IMR-90 (cell line): Measurements from ENCODE around the gene HTT. TPM values are rescaled to one million over a fixed set of nuclear protein-coding genes. Genes with fewer than 3 reads are reported as not detected.

Experiments used
- ATAC-seq: fragments of 200-7000 bp; cut with Tn5 transposase; 2 replicates; pipeline ENCODE4 v1.9.1; 2020; ENCODE audit warnings: low read depth, mild to moderate bottlenecking, moderate library complexity
- BruUV-seq: library from RNA; stranded (reverse); fragments of 400-500 nt; replicated peaks from 2 replicates; lab custom pipeline; 2021; lab: Mats Ljungman, UMichigan
- CTCF ChIA-PET: fragments of 300-600 bp; formaldehyde crosslinking; extraction: SDS; loops from one replicate; lab custom pipeline; 2021; ENCODE audit warnings: antibody characterized with exemption; lab: Yijun Ruan, JAX
- POLR2A ChIA-PET: fragments of 300-600 bp; sonication (Branson Sonifier 250); formaldehyde crosslinking; loops from one replicate; lab custom pipeline; 2022; ENCODE audit warnings: antibody characterized with exemption; ENCODE audit not compliant: unreplicated experiment; lab: Charles Lee
- DNase-seq: peaks from one replicate; pipeline ENCODE4 v3.0.0; 2013
- H2AFZ ChIP-seq: replicated peaks from 2 replicates; pipeline ENCODE3; 2013; ENCODE audit warnings: low read length, mild to moderate bottlenecking; ENCODE audit not compliant: poor library complexity
- H2AK5ac ChIP-seq: 2 replicates; pipeline ENCODE4 v1.6.1; 2013; ENCODE audit warnings: low read depth, low read length, inconsistent platforms
- H2AK9ac ChIP-seq: replicated peaks from 2 replicates; pipeline ENCODE3; 2013; ENCODE audit warnings: mild to moderate bottlenecking, low read depth, low read length, moderate library complexity; ENCODE audit not compliant: poor library complexity
- H2BK120ac ChIP-seq: 2 replicates; pipeline ENCODE4 v1.6.1; 2013; ENCODE audit warnings: low read depth, low read length, inconsistent platforms
- H2BK15ac ChIP-seq: 3 replicates; pipeline ENCODE4 v1.6.1; 2013; ENCODE audit warnings: low read depth, low read length, inconsistent platforms
- H2BK20ac ChIP-seq: 2 replicates; pipeline ENCODE4 v1.6.1; 2013; ENCODE audit warnings: low read depth, mild to moderate bottlenecking, inconsistent platforms, low read length, moderate library complexity
- H2BK5ac ChIP-seq: 2 replicates; pipeline ENCODE4 v1.6.1; 2013; ENCODE audit warnings: mild to moderate bottlenecking, low read depth, low read length, inconsistent platforms; ENCODE audit not compliant: poor library complexity, severe bottlenecking
- H3K14ac ChIP-seq: replicated peaks from 2 replicates; pipeline ENCODE4 v1.6.1; 2013; ENCODE audit warnings: low read depth, low read length, inconsistent platforms
- H3K18ac ChIP-seq: 2 replicates; pipeline ENCODE4 v1.6.1; 2013; ENCODE audit warnings: low read depth, low read length, control low read depth
- H3K23ac ChIP-seq: 2 replicates; pipeline ENCODE4 v1.6.1; 2013; ENCODE audit warnings: low read depth, low read length, inconsistent platforms
- H3K27ac ChIP-seq: 2 replicates; pipeline ENCODE4 v1.5.1; 2013; ENCODE audit warnings: mild to moderate bottlenecking, control low read depth, low read length; ENCODE audit not compliant: insufficient read depth
- H3K27me3 ChIP-seq: 2 replicates; pipeline ENCODE4 v1.6.1; 2013; ENCODE audit warnings: low read length; ENCODE audit not compliant: control insufficient read depth, insufficient read depth
- H3K36me3 ChIP-seq: 2 replicates; pipeline ENCODE4 v1.6.1; 2013; ENCODE audit warnings: low read length, mixed read lengths; ENCODE audit not compliant: control insufficient read depth, insufficient read depth
- H3K4ac ChIP-seq: 2 replicates; pipeline ENCODE4 v1.6.1; 2013; ENCODE audit warnings: low read depth, low read length, inconsistent platforms
- H3K4me1 ChIP-seq: 2 replicates; pipeline ENCODE4 v1.6.1; 2013; ENCODE audit warnings: low read length, mixed read lengths; ENCODE audit not compliant: control insufficient read depth, insufficient read depth
- H3K4me2 ChIP-seq: 2 replicates; pipeline ENCODE4 v1.6.1; 2013; ENCODE audit warnings: low read depth, mild to moderate bottlenecking, control low read depth, low read length, moderate library complexity
- H3K4me3 ChIP-seq: 2 replicates; pipeline ENCODE4 v1.5.1; 2013; ENCODE audit warnings: low read depth, mild to moderate bottlenecking, control low read depth, low read length, moderate library complexity; ENCODE audit not compliant: insufficient read depth
- H3K56ac ChIP-seq: 2 replicates; pipeline ENCODE4 v1.6.1; 2013; ENCODE audit warnings: low read length, inconsistent platforms; ENCODE audit not compliant: insufficient read depth; ENCODE audit errors: extremely low read depth
- H3K79me1 ChIP-seq, 2 experiments: 2 replicates each; pipeline ENCODE4 v1.6.1; 2013; ENCODE audit warnings: low read length in 2 of 2, inconsistent platforms in 1 of 2, low read depth in 1 of 2
- H3K9ac ChIP-seq: 2 replicates; pipeline ENCODE4 v1.6.1; 2013; ENCODE audit warnings: low read depth, low read length, control low read depth
- H3K9me1 ChIP-seq: 2 replicates; pipeline ENCODE4 v1.6.1; 2013; ENCODE audit warnings: low read length, inconsistent platforms; ENCODE audit not compliant: insufficient read depth
- H3K9me3 ChIP-seq: 2 replicates; pipeline ENCODE4 v1.6.1; 2013; ENCODE audit warnings: low read length; ENCODE audit not compliant: control insufficient read depth, insufficient read depth
- H4K20me1 ChIP-seq: 2 replicates; pipeline ENCODE4 v1.6.1; 2013; ENCODE audit warnings: low read length, inconsistent platforms; ENCODE audit not compliant: insufficient read depth
- H4K5ac ChIP-seq: 2 replicates; pipeline ENCODE4 v1.6.1; 2013; ENCODE audit warnings: mild to moderate bottlenecking, low read depth, low read length, control low read depth
- H4K8ac ChIP-seq, 2 experiments: 2 replicates each; pipeline ENCODE4 v1.6.1; 2013; ENCODE audit warnings: low read depth in 2 of 2, low read length in 2 of 2, control low read depth in 1 of 2, inconsistent platforms in 1 of 2
- H4K91ac ChIP-seq: 2 replicates; pipeline ENCODE4 v1.6.1; 2013; ENCODE audit warnings: low read depth, low read length, inconsistent platforms; ENCODE audit not compliant: insufficient read depth
- CHD1 ChIP-seq: IDR thresholded peaks from 2 replicates; pipeline ENCODE4 v1.6.1; 2012; ENCODE audit warnings: low read depth, low read length, improper control_type of control experiment
- RCOR1 ChIP-seq: IDR thresholded peaks from 2 replicates; pipeline ENCODE4 v1.6.1; 2012; ENCODE audit warnings: mild to moderate bottlenecking, low read length, improper control_type of control experiment; ENCODE audit not compliant: insufficient replicate concordance
- SMC3 ChIP-seq: fragments of 150-350 bp; IDR thresholded peaks from 2 replicates; pipeline ENCODE4 v1.6.1; 2016; ENCODE audit warnings: low read depth, mild to moderate bottlenecking, antibody characterized with exemption, low read length, moderate library complexity
- WGBS, 2 experiments: methylation state at CpG; one replicate each; pipeline versions ENCODE4 v1.1.5 to v1.1.7; 2013; ENCODE audit warnings: missing lambda C conversion rate in 2 of 2; ENCODE audit not compliant: insufficient read length in 1 of 2; ENCODE audit errors: extremely low coverage in 2 of 2; 5-methylcytosine and 5-hydroxymethylcytosine counted together
- dilution Hi-C: fragments of 300-500 bp; cut with HindIII; formaldehyde crosslinking; loops from one replicate; pipeline ENCODE4 v1.14.3; 2018; ENCODE audit warnings: low sequenced_read_pairs; ENCODE audit not compliant: unreplicated experiment
- in situ Hi-C: fragments of 300-500 bp; cut with MboI; formaldehyde crosslinking; loops from 3 replicates; pipeline ENCODE4 v1.14.3; 2019; ENCODE audit warnings: low sequenced_read_pairs, inconsistent platforms, mixed read lengths
- intact Hi-C: fragments of 100-400 bp; cut with micrococcal nuclease; formaldehyde crosslinking; loops from 2 replicates; pipeline ENCODE4 v1.10.0; 2022
- polyA plus RNA-seq, 3 experiments: library from polyadenylated mRNA; depleted of rRNA; stranded (reverse); fragments of >200 nt; gene quantifications; 2 replicates each; pipeline ENCODE4 v1.2.3, GENCODE V29; 2012; ENCODE audit warnings: low replicate concordance in 1 of 3
- total RNA-seq: library from RNA; depleted of rRNA; stranded (reverse); fragments of >200 nt; gene quantifications from 2 replicates; pipeline ENCODE4 v1.2.3, GENCODE V29; 2012
- TF ChIP-seq, protein P1 (sequence below): fragments of 150-350 bp; IDR thresholded peaks from 2 replicates; pipeline ENCODE4 v1.6.1; 2017; ENCODE audit warnings: mild to moderate bottlenecking, antibody characterized with exemption, low read length, low read depth

Gene HTT
- total and polyA plus RNA-seq, 2 of the 4 experiments (the other 2 are of a cell fraction), result 11.6 to 14.3 TPM

DNA sequence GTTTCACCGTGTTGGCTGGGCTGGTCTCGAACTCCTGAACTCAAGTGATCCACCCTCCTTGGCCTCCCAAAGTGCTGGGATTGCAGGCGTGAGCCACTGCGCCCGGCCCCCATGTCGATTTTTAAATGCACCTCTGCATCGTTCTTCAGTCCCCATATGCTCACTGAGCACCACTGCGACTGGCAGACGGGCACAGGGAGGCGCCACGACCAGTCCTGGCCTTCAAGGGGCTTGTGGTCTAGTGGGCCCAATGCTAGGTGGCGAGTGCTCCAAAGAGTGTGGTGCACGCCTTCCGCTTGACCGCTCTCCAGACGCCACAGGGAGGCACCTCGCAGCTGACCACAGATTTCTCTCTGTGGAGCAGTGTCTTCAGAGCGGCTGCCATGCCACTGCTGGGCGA is 162.8 kb downstream of the HTT start:
- Histone ChIP-seq H2AK9ac (no peak overlapping the region), H2BK20ac (no peak overlapping the region), H4K5ac (no peak overlapping the region), H3K4me3 (no peak overlapping the region), H2BK15ac (no peak overlapping the region), H3K4me1 (peaks cover 9% of the 10 kb centered on the region), H3K79me1 (peaks cover 0 to 4% of the 10 kb centered on the region in 2 experiments; a peak in 1 of 4 replicates), H2BK120ac (no peak overlapping the region), H3K14ac (no peak overlapping the region), H3K9me1 (peaks cover 7% of the 10 kb centered on the region; the same call in 1 of the 2 replicates), H4K8ac (no peak overlapping the region), H3K9me3 (no peaks in the 10 kb centered on the region), H3K18ac (no peak overlapping the region), H4K91ac (no peak overlapping the region), H3K27ac (no peak overlapping the region), H3K27me3 (no peaks in the 10 kb centered on the region), H3K4ac (no peak overlapping the region), H3K36me3 (peaks cover 57% of the 10 kb centered on the region; the same call in 1 of the 2 replicates), H2AFZ (no peak overlapping the region), H2BK5ac (no peak overlapping the region), H4K20me1 (peaks cover 18% of the 10 kb centered on the region), H3K56ac (no peak overlapping the region), H3K4me2 (no peak overlapping the region), H3K9ac (no peak overlapping the region), H3K23ac (no peak overlapping the region), H2AK5ac (no peak overlapping the region)
- intact Hi-C loops, result no loop called here
- WGBS, 2 experiments, result 94% methylated on average over 18 of the region's 19 CpGs; no CpG with 5 or more reads in 1 of the 2 experiments
- POLR2A ChIA-PET, result no interaction called here
- BruUV-seq, result no TSS peak
- DNase-seq (no peak), ATAC-seq (no peak)
- in situ Hi-C loops, result no loop called here
- TF ChIP-seq, protein P1, sequence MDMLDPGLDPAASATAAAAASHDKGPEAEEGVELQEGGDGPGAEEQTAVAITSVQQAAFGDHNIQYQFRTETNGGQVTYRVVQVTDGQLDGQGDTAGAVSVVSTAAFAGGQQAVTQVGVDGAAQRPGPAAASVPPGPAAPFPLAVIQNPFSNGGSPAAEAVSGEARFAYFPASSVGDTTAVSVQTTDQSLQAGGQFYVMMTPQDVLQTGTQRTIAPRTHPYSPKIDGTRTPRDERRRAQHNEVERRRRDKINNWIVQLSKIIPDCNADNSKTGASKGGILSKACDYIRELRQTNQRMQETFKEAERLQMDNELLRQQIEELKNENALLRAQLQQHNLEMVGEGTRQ, result no peak
- no peak for TF ChIP-seq SMC3
- TF ChIP-seq RCOR1, result no peak
- TF ChIP-seq CHD1, result no peak
- dilution Hi-C loops, result no loop called here
- CTCF ChIA-PET, result no interaction called here
